Karpas-422 (cell line): ENCODE measurements around the gene FOXC2. TPM values are rescaled to one million over a fixed set of nuclear protein-coding genes. Genes with fewer than 3 reads are reported as not detected.

Source experiments
- DNase-seq: peaks from one replicate; pipeline ENCODE4 v3.0.0-alpha.2; 2015
- H2AFZ ChIP-seq: fragments of 200-600 bp; sonication (generic); 2 replicates; pipeline ENCODE4 v1.6.1; 2014; ENCODE audit warnings: antibody characterized with exemption, low read length, mixed read lengths
- H3K27ac ChIP-seq: fragments of 200-600 bp; sonication (generic); 2 replicates; pipeline ENCODE4 v1.5.1; 2014; ENCODE audit warnings: mild to moderate bottlenecking, low read length, moderate library complexity
- H3K27me3 ChIP-seq: fragments of 200-600 bp; sonication (generic); 2 replicates; pipeline ENCODE4 v1.6.1; 2014; ENCODE audit warnings: low read length, mixed read lengths
- H3K36me3 ChIP-seq: fragments of 200-600 bp; sonication (generic); 2 replicates; pipeline ENCODE4 v1.6.1; 2014; ENCODE audit warnings: low read length, mixed read lengths; ENCODE audit not compliant: insufficient read depth
- H3K4me1 ChIP-seq: fragments of 200-600 bp; sonication (generic); 2 replicates; pipeline ENCODE4 v1.6.1; 2014; ENCODE audit warnings: mild to moderate bottlenecking, low read length, mixed read lengths
- H3K4me2 ChIP-seq: fragments of 200-600 bp; sonication (generic); 2 replicates; pipeline ENCODE4 v1.6.1; 2014; ENCODE audit warnings: low read length, low read depth, mild to moderate bottlenecking; ENCODE audit not compliant: poor library complexity, severe bottlenecking
- H3K4me3 ChIP-seq: fragments of 200-600 bp; sonication (generic); 2 replicates; pipeline ENCODE4 v1.5.1; 2014; ENCODE audit warnings: mild to moderate bottlenecking, antibody characterized with exemption, low read length, mixed read lengths
- H3K79me2 ChIP-seq: fragments of 200-600 bp; sonication (generic); 2 replicates; pipeline ENCODE4 v1.6.1; 2014; ENCODE audit warnings: mild to moderate bottlenecking, low read length, mixed read lengths
- H3K9ac ChIP-seq: fragments of 200-600 bp; sonication (generic); 2 replicates; pipeline ENCODE4 v1.6.0; 2014; ENCODE audit warnings: low read length
- H3K9me2 ChIP-seq: fragments of 200-600 bp; sonication (generic), shearing (Covaris generic); replicated peaks from 2 replicates; pipeline ENCODE4 v1.6.0; 2014; ENCODE audit warnings: mild to moderate bottlenecking, low read length, moderate library complexity; ENCODE audit not compliant: insufficient read depth
- H3K9me3 ChIP-seq: fragments of 300-700, 200-600 bp; sonication (generic); 2 replicates; pipeline ENCODE4 v1.6.1; 2014; ENCODE audit warnings: low read length, mixed read lengths
- H4K20me1 ChIP-seq: fragments of 200-600 bp; sonication (generic); 2 replicates; pipeline ENCODE4 v1.6.1; 2014; ENCODE audit warnings: mild to moderate bottlenecking, antibody characterized with exemption, low read length, low read depth; ENCODE audit not compliant: insufficient read depth
- total RNA-seq: library from RNA; depleted of rRNA; stranded (reverse); fragments of >200 nt; shearing (Covaris generic); gene quantifications from 2 replicates; pipeline ENCODE4 v1.2.3, GENCODE V29; 2014; ENCODE audit warnings: low replicate concordance

Gene FOXC2
- total RNA-seq, 1 experiment from 2014 or later = not detected

GRCh38 chr16:86602521-86602920 lies 35.9 kb downstream of the FOXC2 start:
- Histone ChIP-seq H3K4me1 (no peaks in the 10 kb centered on the region), H3K36me3 (no peaks in the 10 kb centered on the region)

GRCh38 chr16:86604436-86605193 lies 38.0 kb downstream of the FOXC2 start:
- H3K4me2 ChIP-seq = no peak overlapping the region
- no peak overlapping the region for H2AFZ ChIP-seq
- no peak overlapping the region for H3K9ac ChIP-seq

More at GRCh38 chr16:86602521-86602920, 35.9 kb downstream of the FOXC2 start:
- H2AFZ ChIP-seq = no peak overlapping the region
- no peaks in the 10 kb centered on the region for H3K9me2 ChIP-seq
- H3K9me3 ChIP-seq = no peaks in the 10 kb centered on the region
- H3K4me2 ChIP-seq = no peak overlapping the region
- no peak for DNase-seq
- H3K79me2 ChIP-seq = no peaks in the 10 kb centered on the region
- H3K27ac ChIP-seq = no peak overlapping the region
- no peak overlapping the region for H3K4me3 ChIP-seq
- H4K20me1 ChIP-seq = no peaks in the 10 kb centered on the region
- H3K27me3 ChIP-seq = no peaks in the 10 kb centered on the region
- no peak overlapping the region for H3K9ac ChIP-seq

GRCh38 chr16:86605950-86606349 lies 39.3 kb downstream of the FOXC2 start:
- H3K9me3 ChIP-seq = no peaks in the 10 kb centered on the region
- no peak for DNase-seq
- no peak overlapping the region for H3K27ac ChIP-seq
- no peak overlapping the region for H3K4me2 ChIP-seq
- no peaks in the 10 kb centered on the region for H3K36me3 ChIP-seq
- H3K4me1 ChIP-seq = no peaks in the 10 kb centered on the region
- no peak overlapping the region for H2AFZ ChIP-seq
- H3K4me3 ChIP-seq = no peak overlapping the region
- no peaks in the 10 kb centered on the region for H3K9me2 ChIP-seq
- H3K27me3 ChIP-seq = no peaks in the 10 kb centered on the region
- H3K9ac ChIP-seq = no peak overlapping the region
- H3K79me2 ChIP-seq = no peaks in the 10 kb centered on the region
- H4K20me1 ChIP-seq = no peaks in the 10 kb centered on the region

More at GRCh38 chr16:86604436-86605193, 38.0 kb downstream of the FOXC2 start:
- H3K36me3 ChIP-seq = no peaks in the 10 kb centered on the region
- no peak overlapping the region for H3K4me3 ChIP-seq
- no peaks in the 10 kb centered on the region for H4K20me1 ChIP-seq
- H3K4me1 ChIP-seq = no peaks in the 10 kb centered on the region
- H3K9me2 ChIP-seq = no peaks in the 10 kb centered on the region
- DNase-seq = no peak
- H3K27ac ChIP-seq = no peak overlapping the region
- H3K9me3 ChIP-seq = no peaks in the 10 kb centered on the region
- no peaks in the 10 kb centered on the region for H3K27me3 ChIP-seq
- no peaks in the 10 kb centered on the region for H3K79me2 ChIP-seq

DNA sequence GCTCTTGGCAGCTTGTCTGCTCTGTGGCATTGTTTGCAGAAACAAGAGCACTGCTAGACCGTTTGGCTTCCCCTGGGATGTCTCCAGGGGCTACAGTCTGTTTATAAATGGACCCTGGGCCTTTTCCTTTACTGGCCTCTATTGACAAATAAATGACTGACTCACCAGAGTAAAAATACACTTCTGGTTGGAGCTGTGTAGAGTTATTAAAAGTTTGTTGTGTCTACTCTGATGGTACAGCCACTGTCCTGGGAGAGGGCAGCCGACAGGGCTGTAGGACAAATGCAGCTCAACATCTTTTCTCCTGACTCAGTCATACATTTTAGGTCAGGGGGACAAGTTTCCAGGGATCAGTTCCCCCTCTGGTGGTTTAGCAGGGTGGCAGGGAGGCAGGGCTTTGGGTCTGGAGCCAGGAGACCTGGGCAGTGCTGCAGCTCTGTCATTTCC lies 41.7 kb downstream of the FOXC2 start:
- Histone ChIP-seq H3K79me2 (no peaks in the 10 kb centered on the region), H3K36me3 (no peaks in the 10 kb centered on the region), H3K4me2 (no peak overlapping the region), H4K20me1 (no peaks in the 10 kb centered on the region), H3K27ac (no peak overlapping the region), H3K4me3 (no peak overlapping the region), H2AFZ (no peak overlapping the region), H3K9ac (no peak overlapping the region), H3K27me3 (no peaks in the 10 kb centered on the region), H3K9me2 (no peaks in the 10 kb centered on the region), H3K9me3 (no peaks in the 10 kb centered on the region), H3K4me1 (no peaks in the 10 kb centered on the region)
- DNase-seq = no peak

DNA sequence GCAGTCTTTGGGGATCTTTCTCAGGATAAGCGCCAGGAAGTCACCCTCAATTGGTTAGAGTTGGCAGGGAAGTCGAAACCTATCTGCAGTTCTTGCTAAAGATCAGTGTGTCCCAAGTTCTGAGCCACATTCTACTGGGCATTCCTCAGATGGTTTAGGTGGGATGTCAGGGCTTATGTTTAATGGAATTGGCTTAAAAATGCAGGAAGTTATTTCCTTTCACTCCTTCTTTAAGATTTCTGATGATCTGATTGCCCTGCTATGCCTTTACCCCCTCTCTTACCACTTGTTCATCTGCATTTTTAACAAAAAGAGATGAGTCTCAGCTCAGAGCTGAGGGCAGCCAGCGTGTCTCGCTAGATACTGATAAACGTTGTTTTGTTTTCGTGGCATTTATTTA lies 42.5 kb downstream of the FOXC2 start:
- Histone ChIP-seq H3K9me3 (no peaks in the 10 kb centered on the region), H3K9me2 (no peaks in the 10 kb centered on the region), H3K27me3 (no peaks in the 10 kb centered on the region), H3K79me2 (no peaks in the 10 kb centered on the region), H3K36me3 (no peaks in the 10 kb centered on the region), H4K20me1 (no peaks in the 10 kb centered on the region), H3K27ac (no peak overlapping the region), H3K9ac (no peak overlapping the region), H3K4me3 (no peak overlapping the region), H3K4me2 (no peak overlapping the region), H2AFZ (no peak overlapping the region), H3K4me1 (no peaks in the 10 kb centered on the region)
- no peak for DNase-seq

GRCh38 chr16:86609661-86610060 lies 43.0 kb downstream of the FOXC2 start:
- Histone ChIP-seq H3K27ac (no peak overlapping the region), H3K9me3 (no peaks in the 10 kb centered on the region), H3K79me2 (no peaks in the 10 kb centered on the region), H3K4me3 (no peak overlapping the region), H2AFZ (no peak overlapping the region), H3K9me2 (no peaks in the 10 kb centered on the region), H3K4me2 (no peak overlapping the region), H4K20me1 (no peaks in the 10 kb centered on the region), H3K27me3 (no peaks in the 10 kb centered on the region), H3K4me1 (no peaks in the 10 kb centered on the region), H3K9ac (no peak overlapping the region), H3K36me3 (no peaks in the 10 kb centered on the region)
- no peak for DNase-seq

GRCh38 chr16:86610779-86611524 lies 44.3 kb downstream of the FOXC2 start:
- H2AFZ ChIP-seq = no peak overlapping the region
- H3K9ac ChIP-seq = no peak overlapping the region
- DNase-seq = no peak
- no peaks in the 10 kb centered on the region for H3K9me2 ChIP-seq
- H3K4me2 ChIP-seq = no peak overlapping the region
- H4K20me1 ChIP-seq = no peaks in the 10 kb centered on the region
- no peak overlapping the region for H3K27ac ChIP-seq
- no peaks in the 10 kb centered on the region for H3K27me3 ChIP-seq
- H3K79me2 ChIP-seq = no peaks in the 10 kb centered on the region
- no peaks in the 10 kb centered on the region for H3K9me3 ChIP-seq
- H3K4me3 ChIP-seq = no peak overlapping the region
- no peaks in the 10 kb centered on the region for H3K36me3 ChIP-seq
- H3K4me1 ChIP-seq = no peaks in the 10 kb centered on the region

- Histone ChIP-seq H3K4me1 (no peaks in the 10 kb centered on the region), H4K20me1 (no peaks in the 10 kb centered on the region), H3K27ac (no peak overlapping the region), H3K9me2 (no peaks in the 10 kb centered on the region), H3K36me3 (no peaks in the 10 kb centered on the region), H3K27me3 (no peaks in the 10 kb centered on the region), H3K9me3 (no peaks in the 10 kb centered on the region), H2AFZ (no peak overlapping the region), H3K79me2 (no peaks in the 10 kb centered on the region), H3K4me3 (no peak overlapping the region), H3K9ac (no peak overlapping the region), H3K4me2 (no peak overlapping the region)
- no peak for DNase-seq
Observed at GRCh38 chr16:86611525-86611855, 44.9 kb downstream of the FOXC2 start.
